ENCODE results near the gene INTS11.

INTS11 gene

GRCh38 chr1:1284221-1285101 lies 40.0 kb downstream of the INTS11 start:
- DNase-seq = no peak

- no peak for DNase-seq
Measured at GRCh38 chr1:1283821-1284220, 40.6 kb downstream of the INTS11 start.

DNA sequence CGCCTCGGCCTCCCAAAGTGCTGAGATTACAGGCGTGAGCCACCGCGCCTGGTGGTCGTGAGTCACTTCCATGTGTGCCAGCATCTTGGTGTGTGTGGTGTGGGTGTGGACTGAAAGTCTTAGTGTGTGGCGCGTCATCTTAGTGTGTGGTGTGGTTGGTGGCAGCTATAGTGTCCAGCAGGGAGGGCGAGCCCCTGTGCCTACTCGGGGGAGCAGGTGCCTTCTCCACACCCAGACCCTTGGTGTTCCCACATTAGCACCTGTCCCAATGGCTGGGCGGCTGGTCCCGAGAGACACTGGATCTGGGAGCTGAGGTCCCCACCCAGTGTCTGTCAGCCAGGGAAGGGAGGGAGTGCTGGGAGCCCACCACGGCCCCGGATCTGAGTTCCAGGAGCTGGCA lies 41.5 kb downstream of the INTS11 start:
- DNase-seq = no peak

DNA sequence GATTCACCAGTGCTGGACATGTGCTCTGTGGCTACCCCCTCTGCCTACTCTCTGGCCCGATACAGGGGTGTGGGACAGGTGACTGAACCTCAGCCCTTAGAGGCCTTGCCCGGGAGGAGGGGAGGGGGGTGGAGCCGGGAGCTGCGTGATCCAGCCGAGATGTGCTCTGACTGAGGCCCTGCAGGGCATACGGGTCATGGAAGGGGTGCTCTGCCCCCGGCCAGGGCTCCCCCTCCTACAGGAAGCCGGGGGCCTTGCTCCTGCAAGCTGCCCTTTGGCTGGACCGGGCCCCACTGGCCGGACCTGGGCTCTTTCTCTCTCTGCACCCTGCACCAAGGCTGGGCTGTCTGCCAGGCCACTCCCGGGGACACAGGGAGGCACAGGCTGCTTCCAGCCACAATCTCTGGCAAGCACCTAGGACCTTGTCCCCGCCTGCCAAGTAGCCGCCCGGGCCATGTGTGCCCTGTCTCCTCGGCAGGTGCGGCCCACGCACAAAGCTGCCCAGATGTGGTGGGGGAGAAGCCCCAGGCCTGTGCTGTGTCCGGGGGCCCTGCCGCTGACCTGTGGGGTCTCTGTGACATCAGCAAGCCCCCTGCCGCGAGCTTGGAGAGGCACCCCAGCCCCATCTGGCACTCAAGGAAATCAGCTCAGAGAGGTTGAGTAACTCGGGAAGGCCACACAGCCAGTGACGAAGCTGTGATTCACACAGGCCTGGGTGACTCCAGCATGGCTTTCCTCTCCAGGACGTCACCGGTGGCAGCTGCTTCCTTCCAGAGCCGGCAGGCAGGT lies 42.7 kb downstream of the INTS11 start:
- no peak for DNase-seq

- DNase-seq = no peak
Measured at GRCh38 chr1:1280782-1281481, 43.5 kb downstream of the INTS11 start.

- no peak for DNase-seq
Measured at GRCh38 chr1:1279028-1279427, 45.4 kb downstream of the INTS11 start.

GRCh38 chr1:1278620-1279019 lies 45.8 kb downstream of the INTS11 start:
- DNase-seq = no peak

- no peak for DNase-seq
Measured at GRCh38 chr1:1275836-1276235, 48.6 kb downstream of the INTS11 start.

GRCh38 chr1:1274931-1275431 lies 49.5 kb downstream of the INTS11 start:
- no peak for DNase-seq

- no peak for DNase-seq
Measured at GRCh38 chr1:1274299-1274930, 50.0 kb downstream of the INTS11 start.

DNA sequence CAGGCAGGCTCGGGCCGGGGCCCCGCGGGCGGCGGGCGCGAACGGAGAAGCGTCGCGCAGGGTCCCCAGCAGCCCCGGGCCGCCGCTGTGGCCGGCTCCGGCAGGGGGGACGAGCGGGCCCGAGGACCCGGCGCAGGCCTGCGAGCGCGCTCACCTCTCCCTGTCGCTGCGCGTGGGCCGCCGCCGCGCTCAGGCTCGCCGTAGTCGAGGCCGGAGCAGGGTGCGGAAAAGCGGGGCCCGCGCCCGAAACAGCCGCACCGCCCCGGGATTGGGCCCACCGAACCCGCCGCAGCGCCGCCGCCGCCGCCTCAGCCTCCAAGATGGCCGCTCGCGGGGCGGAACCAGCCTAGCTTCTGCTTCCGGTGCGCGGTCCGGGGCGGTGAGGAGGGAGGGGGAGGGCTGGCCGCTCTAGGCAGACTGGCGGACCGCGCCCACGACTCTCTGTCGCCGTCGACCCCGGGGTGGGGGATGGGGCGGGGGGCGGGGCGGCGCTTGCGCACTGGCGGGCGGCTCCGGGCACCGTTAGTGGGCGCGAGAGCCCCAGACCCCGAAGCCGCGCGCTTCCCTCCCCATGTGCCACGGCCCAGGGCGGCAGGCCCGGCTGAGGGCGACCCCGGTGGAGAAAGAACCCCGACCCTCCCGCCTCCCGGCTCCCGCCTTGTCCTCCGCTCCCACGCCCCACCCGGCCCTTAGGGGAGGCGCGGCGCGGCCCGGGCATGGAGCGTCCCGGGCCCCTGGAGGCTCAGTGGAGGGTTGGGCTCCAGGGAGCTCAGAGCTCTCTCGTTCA lies 50.8 kb downstream of the INTS11 start, which contains the start of gene UBE2J2:
Gene UBE2J2 (minus strand): TSS at position 343 of the 787 bp plus-strand sequence. CDS start 5,862 bp downstream, outside the sequence.
- DNase-seq = peak; percentile 97

DNA sequence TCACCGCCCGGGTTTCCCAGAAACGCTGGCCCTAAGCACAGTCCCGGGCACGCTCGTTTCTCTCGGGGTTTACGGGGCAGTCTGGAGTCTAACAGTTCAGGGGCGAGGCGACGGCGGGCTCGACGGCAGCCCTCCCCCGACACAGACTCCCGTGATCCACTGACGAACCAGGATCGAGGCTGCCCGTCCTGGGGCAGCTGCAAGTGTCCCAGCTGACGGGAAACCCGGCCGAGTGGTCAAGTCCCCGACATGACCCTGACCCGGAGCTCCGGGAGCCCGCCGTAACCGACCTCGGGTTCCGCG lies 51.3 kb downstream of the INTS11 start:
- no peak for DNase-seq

DNA sequence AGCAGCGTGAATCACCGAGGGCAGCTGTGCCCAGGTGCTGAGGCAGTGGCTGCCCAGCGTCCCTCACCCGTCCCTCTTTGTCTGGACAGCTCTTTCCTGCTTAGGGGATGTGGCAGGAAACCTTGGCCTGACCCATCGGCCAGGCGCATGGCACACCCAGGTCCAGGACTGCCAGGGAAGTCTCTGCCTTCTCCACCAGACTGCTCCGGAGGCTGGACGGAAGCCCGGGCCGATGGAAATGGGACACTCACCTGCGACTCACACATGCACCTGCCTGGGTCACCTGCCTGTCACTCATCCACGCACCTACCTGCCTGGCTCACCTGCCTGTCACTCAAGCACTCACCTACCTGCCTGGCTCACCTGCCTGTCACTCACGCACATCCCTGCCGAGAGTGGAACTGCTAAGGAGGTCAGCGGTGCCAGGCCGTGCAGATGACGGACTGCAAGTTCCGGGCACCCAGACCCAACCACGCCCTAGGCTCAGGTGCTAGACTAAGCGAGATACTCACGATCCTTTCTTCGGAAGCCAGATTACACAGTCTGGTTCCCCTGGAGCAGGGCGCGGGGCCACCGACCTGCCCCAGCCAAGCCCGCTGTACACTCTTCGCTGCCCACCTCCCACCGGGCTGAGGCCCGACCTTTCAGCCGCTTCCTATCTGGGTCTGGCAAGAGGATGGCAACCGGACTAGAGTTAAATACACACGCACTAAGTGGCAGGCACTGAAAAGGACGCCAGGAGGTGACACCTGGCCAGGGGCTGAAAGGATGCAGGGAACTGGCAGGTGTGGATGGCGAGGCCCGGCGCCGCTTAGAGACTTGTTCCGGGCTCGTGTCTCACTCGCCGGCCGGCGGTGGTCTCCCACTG lies 51.9 kb downstream of the INTS11 start:
- DNase-seq = no peak

DNA sequence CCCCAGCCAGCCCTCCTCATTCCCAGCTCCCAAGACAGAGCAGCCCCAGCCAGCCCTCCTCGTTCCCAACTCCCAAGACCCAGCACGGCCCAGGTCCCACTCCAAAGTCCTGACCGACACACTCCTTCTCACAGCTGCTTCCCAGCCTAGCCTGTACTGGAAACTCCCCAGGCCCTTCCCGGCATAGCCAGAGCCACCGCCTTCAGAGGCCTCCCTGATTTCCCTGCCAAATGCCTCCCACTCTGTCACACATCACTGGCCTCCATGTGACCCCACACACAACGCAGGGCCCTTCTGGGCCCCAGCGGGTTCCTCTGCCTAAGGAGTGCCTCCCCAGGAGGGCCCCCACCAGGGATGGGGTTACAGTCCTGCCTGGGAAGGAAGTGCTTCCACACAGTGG lies 53.6 kb downstream of the INTS11 start:
- no peak for DNase-seq

DNA sequence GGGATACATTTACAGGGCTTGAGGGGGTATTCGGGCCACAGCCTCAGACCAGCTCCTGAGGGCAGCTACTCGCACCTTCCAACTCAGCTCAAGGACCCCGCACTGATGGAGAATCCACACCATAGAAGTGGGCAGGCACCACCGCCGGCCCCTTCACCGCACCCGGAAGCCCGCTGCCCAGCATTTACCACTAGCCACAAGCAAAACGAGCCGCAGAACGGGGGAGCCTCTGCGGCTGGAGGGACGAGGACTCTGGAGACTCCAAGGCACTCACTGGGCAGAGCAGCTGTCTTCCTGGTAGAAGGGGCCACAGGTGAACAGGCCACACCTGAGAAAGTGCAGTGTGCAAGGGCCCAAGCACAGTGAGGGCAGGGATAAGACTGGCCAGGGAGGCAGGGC lies 56.2 kb downstream of the INTS11 start:
- no peak for DNase-seq

DNA sequence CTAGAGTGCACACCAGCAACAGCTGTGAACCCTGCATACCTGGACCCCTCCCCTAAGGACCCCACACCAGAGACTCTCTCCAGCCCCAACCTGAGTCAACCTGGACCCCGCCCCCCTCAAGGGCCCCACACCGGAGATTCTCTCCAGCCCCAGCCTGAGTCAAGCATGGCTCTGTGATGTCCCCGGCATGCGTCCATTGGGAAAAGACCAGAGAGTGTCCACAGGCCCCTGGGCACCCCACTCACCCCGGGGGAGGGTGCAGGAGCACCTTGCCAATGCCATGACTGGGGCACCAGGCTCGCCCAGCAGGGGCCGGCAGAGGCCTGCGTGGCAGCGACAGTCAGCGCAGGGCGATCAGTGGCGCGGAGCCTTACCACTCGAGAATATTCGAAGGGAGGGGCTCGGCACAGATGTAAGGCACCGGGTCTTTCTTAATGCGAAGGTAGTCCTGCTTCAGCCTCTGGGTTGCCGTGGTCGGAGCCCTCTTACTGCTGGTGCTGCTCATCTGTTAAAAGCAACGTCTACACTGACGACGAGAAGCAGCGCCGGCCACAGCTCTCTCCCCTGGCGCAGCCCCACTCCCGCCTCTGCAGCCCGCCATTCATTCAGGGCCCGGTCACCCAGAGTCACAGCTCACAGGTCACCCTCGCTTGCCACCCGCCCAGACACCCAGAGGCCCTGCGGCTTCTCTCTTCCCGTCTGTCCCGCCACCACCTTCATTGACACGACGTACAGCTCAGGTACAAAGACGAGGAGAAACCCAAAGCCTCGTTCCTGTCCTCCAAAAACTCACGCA lies 56.8 kb downstream of the INTS11 start:
- no peak for DNase-seq

DNA sequence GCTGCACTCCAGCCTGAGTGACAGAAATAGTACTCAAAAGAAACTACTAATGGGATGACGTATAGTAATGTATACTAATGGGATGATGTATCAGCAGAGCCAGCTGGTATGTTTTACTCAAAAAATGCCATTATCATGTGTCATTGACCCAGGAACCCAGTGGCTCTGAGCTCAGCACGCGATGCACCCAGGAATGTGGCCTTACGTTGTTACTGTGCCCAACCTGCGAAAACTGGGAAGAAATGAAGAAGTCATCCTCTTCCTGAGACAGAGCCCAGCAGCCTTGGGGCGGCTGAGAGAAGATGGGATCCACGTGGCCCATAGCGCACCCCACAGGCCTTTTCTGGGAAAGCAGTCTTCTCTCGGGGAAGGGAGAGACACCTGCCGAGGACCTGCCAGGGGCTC lies 59.6 kb downstream of the INTS11 start:
- DNase-seq = no peak

DNA sequence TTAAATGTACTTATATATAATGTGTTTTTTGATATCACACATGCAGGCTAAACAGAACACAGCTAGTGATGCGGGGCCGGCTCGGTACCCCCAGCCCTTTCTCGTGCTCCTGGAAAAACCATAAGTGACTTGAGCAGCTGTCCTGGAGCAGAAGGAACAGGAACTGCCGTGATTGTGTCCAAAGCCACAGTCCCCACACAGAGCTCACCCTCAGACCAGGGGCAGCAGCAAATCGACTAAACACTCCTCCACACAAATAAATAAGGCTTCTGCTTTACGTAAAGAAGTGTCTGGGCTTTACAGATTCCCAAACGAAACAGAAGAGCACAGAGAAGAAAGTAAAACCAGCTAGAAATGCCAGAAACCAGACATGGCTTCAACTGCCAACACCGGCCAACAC lies 60.4 kb downstream of the INTS11 start:
- no peak for DNase-seq

GRCh38 chr1:1262758-1263157 lies 61.7 kb downstream of the INTS11 start:
- DNase-seq = no peak

- no peak for DNase-seq
Measured at GRCh38 chr1:1262071-1262470, 62.4 kb downstream of the INTS11 start.

Data from activated effector memory CD4-positive, alpha-beta T cell treated with anti-CD3 and anti-CD28 coated beads, Interleukin-2, amount 50 U/mL, for 16 hours (primary cell).